Liver (tissue), 9 donors: ENCODE data around the gene MSH3. TPM values are rescaled to one million over a fixed set of nuclear protein-coding genes. Genes with fewer than 3 reads are reported as not detected.

ENCODE experiments used
- DNase-seq: peaks from one replicate; pipeline ENCODE4 v3.0.0-alpha.2; 2017; ENCODE audit warnings: low spot score
- H3K27ac ChIP-seq, 2 donors: one replicate each; pipeline ENCODE4 v1.7.0; 2013; ENCODE audit warnings: inconsistent platforms in 2 of 2, low read length in 2 of 2, control low read depth in 1 of 2, low read depth in 1 of 2, mild to moderate bottlenecking in 1 of 2
- H3K27me3 ChIP-seq, 4 donors: one replicate each; pipeline versions ENCODE4 v1.6.1 to v1.7.0; 2013; ENCODE audit warnings: low read length in 3 of 4, inconsistent platforms in 1 of 4, mild to moderate bottlenecking in 1 of 4, moderate library complexity in 1 of 4; ENCODE audit not compliant: control insufficient read depth in 4 of 4, insufficient read depth in 4 of 4
- H3K36me3 ChIP-seq, 4 donors: one replicate each; pipeline versions ENCODE4 v1.6.1 to v1.7.0; 2013; ENCODE audit warnings: low read length in 3 of 4, mild to moderate bottlenecking in 3 of 4, low read depth in 1 of 4, moderate library complexity in 1 of 4; ENCODE audit not compliant: control insufficient read depth in 4 of 4, insufficient read depth in 3 of 4
- H3K4me1 ChIP-seq, 4 donors: one replicate each; pipeline versions ENCODE4 v1.6.1 to v1.7.0; 2013; ENCODE audit warnings: low read length in 3 of 4, mild to moderate bottlenecking in 3 of 4, moderate library complexity in 1 of 4; ENCODE audit not compliant: control insufficient read depth in 4 of 4, insufficient read depth in 4 of 4
- H3K4me3 ChIP-seq, 3 donors: one replicate each; pipeline versions ENCODE4 v1.6.1 to v1.7.0; 2013; ENCODE audit warnings: low read length in 3 of 3, control low read depth in 1 of 3, low read depth in 1 of 3, mild to moderate bottlenecking in 1 of 3
- H3K9ac ChIP-seq, 2 donors: one replicate each; pipeline ENCODE4 v1.7.0; 2013; ENCODE audit warnings: low read length in 2 of 2, mild to moderate bottlenecking in 2 of 2, moderate library complexity in 2 of 2, control low read depth in 1 of 2, low read depth in 1 of 2
- H3K9me3 ChIP-seq, 4 donors: one replicate each; pipeline versions ENCODE4 v1.6.1 to v1.7.0; 2013; ENCODE audit warnings: low read length in 3 of 4; ENCODE audit not compliant: control insufficient read depth in 4 of 4
- ATF3 ChIP-seq: IDR thresholded peaks from 2 replicates; pipeline ENCODE4 v1.6.1; 2016; ENCODE audit warnings: antibody characterized with exemption
- CTCF ChIP-seq: fragments of 150-350 bp; IDR thresholded peaks from 2 replicates; pipeline ENCODE4 v1.5.1; 2017; ENCODE audit warnings: improper control_type of control experiment, low read depth, low read length; ENCODE audit not compliant: missing input control
- EGR1 ChIP-seq, 2 donors: IDR thresholded peaks; 2 replicates each; pipeline ENCODE4 v1.6.1; 2016 to 2018; ENCODE audit warnings: antibody characterized with exemption in 2 of 2, low read depth in 2 of 2
- FOXA1 ChIP-seq: IDR thresholded peaks from 2 replicates; pipeline ENCODE4 v1.6.1; 2016; ENCODE audit warnings: antibody characterized with exemption
- GABPA ChIP-seq, 2 donors: IDR thresholded peaks in 1 of 2; conservative IDR thresholded peaks in 1 of 2; 2 replicates each; pipeline ENCODE4 v1.6.1; 2016; ENCODE audit warnings: antibody characterized with exemption in 2 of 2, mild to moderate bottlenecking in 1 of 2, moderate library complexity in 1 of 2
- HNF4A ChIP-seq, 2 donors: conservative IDR thresholded peaks; 2 replicates each; pipeline ENCODE4 v1.6.1; 2016; ENCODE audit warnings: antibody characterized with exemption in 2 of 2, mild to moderate bottlenecking in 2 of 2
- HNF4G ChIP-seq: IDR thresholded peaks from 2 replicates; pipeline ENCODE4 v1.6.1; 2016; ENCODE audit warnings: antibody characterized with exemption
- JUND ChIP-seq, 2 donors: IDR thresholded peaks; 2 replicates each; pipeline ENCODE4 v1.6.1; 2016; ENCODE audit warnings: antibody characterized with exemption in 2 of 2
- MAX ChIP-seq: IDR thresholded peaks from 2 replicates; pipeline ENCODE4 v1.6.1; 2016; ENCODE audit warnings: antibody characterized with exemption
- NR2F2 ChIP-seq: IDR thresholded peaks from 2 replicates; pipeline ENCODE4 v1.6.1; 2016; ENCODE audit warnings: antibody characterized with exemption
- RAD21 ChIP-seq, 2 donors: IDR thresholded peaks; 2 replicates each; pipeline ENCODE4 v1.6.1; 2016; ENCODE audit warnings: antibody characterized with exemption in 2 of 2, mild to moderate bottlenecking in 2 of 2
- REST ChIP-seq: IDR thresholded peaks from 2 replicates; pipeline ENCODE4 v1.6.1; 2016; ENCODE audit warnings: antibody characterized with exemption, mild to moderate bottlenecking
- RXRA ChIP-seq, 2 donors: IDR thresholded peaks; 2 replicates each; pipeline ENCODE4 v1.6.1; 2017 to 2018; ENCODE audit warnings: antibody characterized with exemption in 2 of 2, mild to moderate bottlenecking in 1 of 2
- TAF1 ChIP-seq: conservative IDR thresholded peaks from 2 replicates; pipeline ENCODE4 v1.6.1; 2016; ENCODE audit warnings: antibody characterized with exemption, mild to moderate bottlenecking
- YY1 ChIP-seq: IDR thresholded peaks from 2 replicates; pipeline ENCODE4 v1.6.1; 2016; ENCODE audit warnings: antibody characterized with exemption, mild to moderate bottlenecking
- ZBTB33 ChIP-seq: IDR thresholded peaks from 2 replicates; pipeline ENCODE4 v1.6.1; 2016; ENCODE audit warnings: antibody characterized with exemption
- WGBS: extraction: QIAGEN DNeasy Blood & Tissue Kit; methylation state at CpG from one replicate; pipeline ENCODE4 v1.1.7; 2013; 5-methylcytosine and 5-hydroxymethylcytosine counted together
- polyA plus RNA-seq, 2 donors: library from polyadenylated mRNA; stranded (reverse) in 1 of 2; unstranded in 1 of 2; fragments of 200-250 nt in 1 of 2; fragments of >200 nt in 1 of 2; fragmentation: Nextera tagmentation in 1 of 2; extraction: Ambion mirVana in 1 of 2; gene quantifications; one replicate each; pipeline versions ENCODE4 v1.2.1 to v1.2.3, GENCODE V29; 2013 to 2015
- total RNA-seq, 2 donors: library from RNA; depleted of rRNA; stranded (reverse); fragments of >200 nt; gene quantifications; one replicate each; pipeline ENCODE4 v1.2.3, GENCODE V29; 2014
- donor health status: healthy.
- donor health status: healthy.
- donor health status: healthy.
- donor health status: healthy.
- donor health status: healthy.

MSH3 gene
- total and polyA plus RNA-seq, 4 donors: 3.0 to 19.1 (median 7.9) TPM

GRCh38 chr5:80662108-80662507, 7.7 kb downstream of the MSH3 start:
- Histone ChIP-seq H3K9me3 (no peaks in the 10 kb centered on the region), H3K27me3 (no peaks in the 10 kb centered on the region), H3K36me3 (peaks cover 0 to 30% (median 16%) of the 10 kb centered on the region in 4 donors), H3K4me1 (peaks cover 0 to 26% (median 12%) of the 10 kb centered on the region in 4 donors), H3K4me3 (no peak overlapping the region), H3K27ac (no peak overlapping the region), H3K9ac (no peak overlapping the region)
- TF ChIP-seq MAX (no peak), RXRA (IDR thresholded peaks at IDR 0.05) (no peak), TAF1 (no peak), REST (no peak), EGR1 (IDR thresholded peaks at IDR 0.05; ENCODE audit: low read depth in 2 of 2) (no peak), YY1 (no peak), HNF4G (no peak), GABPA (IDR thresholded peaks at IDR 0.05 in 1 of 2, conservative IDR thresholded peaks at IDR 0.05 in 1 of 2) (no peak)
- WGBS: 53% methylated on average over 1 of the region's 1 CpG
- DNase-seq: no peak

- TF ChIP-seq JUND (IDR thresholded peaks at IDR 0.05): no peak
- Histone ChIP-seq H3K4me1 (peaks cover 5 to 46% (median 32%) of the 10 kb centered on the region in 4 donors), H3K9me3 (no peaks in the 10 kb centered on the region), H3K4me3 (no peak overlapping the region), H3K27ac (no peak overlapping the region), H3K9ac (no peak overlapping the region), H3K27me3 (no peaks in the 10 kb centered on the region), H3K36me3 (peaks cover 0 to 16% (median 3%) of the 10 kb centered on the region in 4 donors)
- no peak for DNase-seq
- 96% methylated on average over 4 of the region's 4 CpGs for WGBS
Measured at GRCh38 chr5:80665057-80665456, 10.6 kb downstream of the MSH3 start.

- H3K4me3 ChIP-seq: no peak overlapping the region
- H3K27me3 ChIP-seq: no peaks in the 10 kb centered on the region
- no peaks in the 10 kb centered on the region for H3K9me3 ChIP-seq
- no peak for DNase-seq
- H3K9ac ChIP-seq: no peak overlapping the region
- peaks cover 0 to 14% (median 2%) of the 10 kb centered on the region in 4 donors for H3K36me3 ChIP-seq
- peaks cover 5 to 30% (median 25%) of the 10 kb centered on the region in 4 donors for H3K4me1 ChIP-seq
- peak overlapping the region; percentile 75 to 76 for H3K27ac ChIP-seq
- 60% methylated on average over 8 of the region's 8 CpGs for WGBS
- TF ChIP-seq FOXA1 (no peak), CTCF (no peak), RAD21 (IDR thresholded peaks at IDR 0.05) (no peak), HNF4A (conservative IDR thresholded peaks at IDR 0.05) (peak; percentile 9 to 14), MAX (no peak), NR2F2 (no peak), REST (no peak), ZBTB33 (no peak), TAF1 (no peak), ATF3 (no peak), JUND (IDR thresholded peaks at IDR 0.05) (no peak), HNF4G (no peak)
Measured at GRCh38 chr5:80667384-80667783, 12.9 kb downstream of the MSH3 start.
